ENCODE measurements around the gene FBXO33.

GRCh38 chr14:39416072-39416471 lies 16.2 kb downstream of the FBXO33 start:
- TF ChIP-seq CTCF (IDR thresholded peaks at IDR 0.05) (no peak), POLR2A (IDR thresholded peaks at IDR 0.05; ENCODE audit: low read depth) (no peak), POLR2AphosphoS5 (IDR thresholded peaks at IDR 0.05) (no peak)
